ENCODE results near the gene FAM229B. TPM values are rescaled to one million over a fixed set of nuclear protein-coding genes. Genes with fewer than 3 reads are reported as not detected.
A peak's percentile ranks its signal among the peaks of the same experiment; 100 is the strongest.
"Not testable (repeated sequence)": the region's sequence is repeated elsewhere in the genome, so short reads cannot be mapped to it uniquely, and the experiment has no call there.

FAM229B gene
- total RNA-seq, 2 donors from 2014 or later: 3.6 to 4.4 TPM

GRCh38 chr6:112044196-112044595 is 43.2 kb upstream of the FAM229B start:
- intact Hi-C loops (cut with DNase I): no loop called here
- peaks cover 14% of the 10 kb centered on the region for H3K4me1 ChIP-seq
- H3K27me3 ChIP-seq: no peaks in the 10 kb centered on the region
- H3K36me3 ChIP-seq (replicated peaks in 1 of 2; ENCODE audit: insufficient read depth in 1 of 2, low read depth in 2 of 2): no peaks in the 10 kb centered on the region
- H3K4me3 ChIP-seq: no peak overlapping the region
- H3K9me3 ChIP-seq: no peaks in the 10 kb centered on the region
- TF ChIP-seq CTCF (IDR thresholded peaks at IDR 0.05): no peak
- no peak for TF ChIP-seq POLR2A (IDR thresholded peaks at IDR 0.05)
- no peak for DNase-seq
- peak overlapping the region in 3 of 4 donors; percentile 23 to 81 (median 24) for H3K27ac ChIP-seq
- ATAC-seq: no peak
- WGBS, 2 donors: 48 to 54% methylated on average over 8 of the region's 8 CpGs

DNA sequence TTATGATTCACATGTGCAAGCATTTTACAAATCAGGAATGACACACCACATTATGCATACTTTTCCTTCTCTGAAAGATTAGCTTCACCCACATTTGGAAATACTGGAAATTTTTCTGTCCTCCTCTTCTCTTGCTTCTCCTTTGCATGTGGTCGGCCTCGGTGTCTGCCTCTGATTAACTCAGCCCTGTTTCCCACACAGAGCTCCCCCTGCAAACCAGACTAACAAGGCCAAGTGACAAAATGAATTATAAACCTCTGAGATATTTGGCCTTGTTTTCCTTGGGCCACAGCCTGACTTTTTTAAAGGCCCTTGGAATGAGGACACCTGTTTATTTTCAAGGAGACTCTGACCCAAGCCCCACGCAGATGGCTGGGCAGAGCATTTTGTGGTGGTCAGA is 42.5 kb upstream of the FAM229B start:
- TF ChIP-seq POLR2A (IDR thresholded peaks at IDR 0.05) (no peak), CTCF (IDR thresholded peaks at IDR 0.05) (no peak)
- Histone ChIP-seq H3K4me1 (peaks cover 14% of the 10 kb centered on the region), H3K27ac (peak overlapping the region in 3 of 4 donors; percentile 23 to 51 (median 24)), H3K4me3 (no peak overlapping the region), H3K9me3 (no peaks in the 10 kb centered on the region), H3K36me3 (replicated peaks in 1 of 2; ENCODE audit: insufficient read depth in 1 of 2, low read depth in 2 of 2) (no peaks in the 10 kb centered on the region), H3K27me3 (no peaks in the 10 kb centered on the region)
- ATAC-seq (peak; percentile 10), DNase-seq (peak in 1 of 4 donors; percentile 33)
- 22 to 26% methylated on average over 3 of the region's 3 CpGs for WGBS, 2 donors
- intact Hi-C loops (cut with DNase I): no loop called here

DNA sequence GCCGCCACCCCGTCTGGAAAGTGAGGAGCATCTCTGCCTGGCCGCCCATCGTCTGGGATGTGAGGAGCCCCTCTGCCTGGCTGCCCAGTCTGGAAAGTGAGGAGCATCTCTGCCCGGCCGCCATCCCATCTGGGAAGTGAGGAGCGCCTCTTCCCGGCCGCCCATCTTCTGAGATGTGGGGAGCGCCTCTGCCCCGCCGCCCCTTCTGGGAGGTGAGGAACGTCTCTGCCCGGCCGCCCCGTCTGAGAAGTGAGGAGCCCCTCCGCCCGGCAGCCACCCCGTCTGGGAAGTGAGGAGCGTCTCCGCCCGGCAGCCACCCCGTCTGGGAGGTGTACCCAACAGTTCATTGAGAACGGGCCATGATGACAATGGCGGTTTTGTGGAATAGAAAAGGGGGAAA is 39.9 kb upstream of the FAM229B start:
- H3K9me3 ChIP-seq; H3K36me3 ChIP-seq (replicated peaks in 1 of 2; ENCODE audit: insufficient read depth in 1 of 2, low read depth in 2 of 2); ATAC-seq; H3K27me3 ChIP-seq; DNase-seq; intact Hi-C loops (cut with DNase I); H3K4me3 ChIP-seq; H3K27ac ChIP-seq: not testable (repeated sequence)
- 87 to 94% methylated on average over 9 to 19 of the region's 25 CpGs for WGBS, 2 donors
- H3K4me1 ChIP-seq: peaks cover 14% of the 10 kb centered on the region

DNA sequence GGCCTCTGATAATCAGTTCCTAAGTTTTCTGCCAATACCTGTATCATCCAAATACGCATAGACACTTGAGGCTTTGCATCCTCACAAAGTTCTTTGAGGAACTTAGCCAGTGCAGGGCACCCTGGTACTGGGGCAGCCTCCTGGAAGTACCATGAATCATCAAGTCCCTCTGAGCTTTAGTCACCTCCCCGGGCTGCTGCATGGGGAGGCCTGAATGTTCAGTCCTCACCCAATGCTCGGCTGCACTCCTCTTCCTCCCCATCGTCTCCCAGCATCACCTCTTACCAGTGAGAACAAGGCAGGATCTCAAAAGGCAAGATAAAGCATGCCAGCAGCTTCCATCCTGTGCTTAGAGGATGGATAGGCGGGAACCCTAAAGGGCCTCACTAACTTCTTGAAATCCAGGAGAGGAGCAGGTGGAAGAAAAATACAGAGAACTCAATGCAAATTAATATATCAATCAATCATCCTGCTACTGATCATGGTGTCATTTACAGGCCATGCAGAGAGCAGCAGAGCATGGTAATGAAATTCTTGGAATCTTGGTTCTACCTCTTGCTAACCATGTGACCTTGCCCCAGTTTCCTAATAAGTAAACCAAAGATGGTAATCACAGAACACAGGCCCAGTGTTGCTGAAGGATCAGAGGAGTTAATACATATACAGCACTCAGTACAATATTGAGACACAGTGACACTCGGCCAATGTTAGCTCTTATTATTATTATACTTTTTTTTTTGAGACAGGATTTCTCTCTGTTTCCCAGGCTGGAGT is 38.2 kb upstream of the FAM229B start:
- intact Hi-C loops (cut with DNase I): no loop called here
- WGBS, 2 donors: 69 to 83% methylated on average over 5 to 6 of the region's 6 CpGs

GRCh38 chr6:112049996-112050395 is 37.4 kb upstream of the FAM229B start:
- intact Hi-C loops (cut with DNase I): no loop called here

More for the DNA sequence above, 38.2 kb upstream of the FAM229B start:
- no peaks in the 10 kb centered on the region for H3K27me3 ChIP-seq
- H3K4me1 ChIP-seq: peaks cover 8% of the 10 kb centered on the region
- no peak overlapping the region for H3K4me3 ChIP-seq
- no peak overlapping the region for H3K27ac ChIP-seq
- no peak for DNase-seq
- ATAC-seq: no peak
- no peak for TF ChIP-seq CTCF (IDR thresholded peaks at IDR 0.05)
- TF ChIP-seq POLR2A (IDR thresholded peaks at IDR 0.05): no peak
- no peaks in the 10 kb centered on the region for H3K36me3 ChIP-seq (replicated peaks in 1 of 2; ENCODE audit: insufficient read depth in 1 of 2, low read depth in 2 of 2)
- H3K9me3 ChIP-seq: no peaks in the 10 kb centered on the region

More at GRCh38 chr6:112049996-112050395, 37.4 kb upstream of the FAM229B start:
- DNase-seq: no peak
- Histone ChIP-seq H3K4me1 (peaks cover 3% of the 10 kb centered on the region), H3K27me3 (no peaks in the 10 kb centered on the region), H3K9me3 (no peaks in the 10 kb centered on the region), H3K36me3 (replicated peaks in 1 of 2; ENCODE audit: insufficient read depth in 1 of 2, low read depth in 2 of 2) (no peaks in the 10 kb centered on the region), H3K27ac (no peak overlapping the region), H3K4me3 (no peak overlapping the region)
- TF ChIP-seq POLR2A (IDR thresholded peaks at IDR 0.05): no peak
- TF ChIP-seq CTCF (IDR thresholded peaks at IDR 0.05): no peak
- WGBS, 2 donors: 84 to 92% methylated on average over 7 of the region's 7 CpGs
- ATAC-seq: no peak

All from body of pancreas (tissue), 4 donors.